Hepatocyte (in vitro differentiated cells): Measurements from ENCODE around the gene FAM83E. TPM values are rescaled to one million over a fixed set of nuclear protein-coding genes. Genes with fewer than 3 reads are reported as not detected.

Experiments used
- DNase-seq: peaks from one replicate; pipeline ENCODE4 v3.0.0-alpha.2; 2016; ENCODE audit warnings: low spot score
- H2AFZ ChIP-seq: fragments of 200-600 bp; sonication (generic); 2 replicates; pipeline ENCODE4 v1.6.0; 2016; ENCODE audit warnings: antibody characterized with exemption, mild to moderate bottlenecking
- H3K27ac ChIP-seq: fragments of 200-600 bp; sonication (generic); 2 replicates; pipeline ENCODE4 v1.5.1; 2016; ENCODE audit warnings: mild to moderate bottlenecking
- H3K27me3 ChIP-seq: fragments of 200-600 bp; sonication (generic); 2 replicates; pipeline ENCODE4 v1.6.1; 2016
- H3K36me3 ChIP-seq: fragments of 200-600 bp; sonication (generic); replicated peaks from 2 replicates; pipeline ENCODE4 v1.5.1; 2016; ENCODE audit warnings: low read depth; ENCODE audit not compliant: insufficient read depth
- H3K4me1 ChIP-seq: fragments of 200-600 bp; sonication (generic); 2 replicates; pipeline ENCODE4 v1.5.1; 2016; ENCODE audit warnings: mild to moderate bottlenecking, moderate library complexity; ENCODE audit not compliant: insufficient read depth
- H3K4me2 ChIP-seq: fragments of 200-600 bp; sonication (generic); 2 replicates; pipeline ENCODE4 v1.6.0; 2016
- H3K4me3 ChIP-seq: fragments of 200-600 bp; sonication (generic); 2 replicates; pipeline ENCODE4 v1.5.1; 2016; ENCODE audit warnings: mild to moderate bottlenecking
- H3K79me2 ChIP-seq: fragments of 200-600 bp; sonication (generic); 2 replicates; pipeline ENCODE4 v1.6.0; 2017; ENCODE audit warnings: mild to moderate bottlenecking
- H3K9me2 ChIP-seq: fragments of 200-600 bp; sonication (generic); replicated peaks from 2 replicates; pipeline ENCODE4 v1.6.0; 2017; ENCODE audit warnings: mild to moderate bottlenecking; ENCODE audit not compliant: insufficient read depth
- H3K9me3 ChIP-seq: fragments of 200-600 bp; sonication (generic); 2 replicates; pipeline ENCODE4 v1.5.1; 2016; ENCODE audit warnings: low read depth, mild to moderate bottlenecking
- H4K20me1 ChIP-seq: fragments of 200-600 bp; sonication (generic); 2 replicates; pipeline ENCODE4 v1.6.0; 2016; ENCODE audit warnings: mild to moderate bottlenecking; ENCODE audit not compliant: insufficient read depth, poor library complexity, severe bottlenecking
- CTCF ChIP-seq: fragments of 200-600 bp; sonication (generic); IDR thresholded peaks from 2 replicates; pipeline ENCODE4 v1.5.1; 2016; ENCODE audit warnings: antibody characterized with exemption, mild to moderate bottlenecking; ENCODE audit not compliant: poor library complexity
- EZH2 ChIP-seq: fragments of 200-600 bp; sonication (generic); IDR thresholded peaks from 2 replicates; pipeline ENCODE4 v1.6.1; 2016; ENCODE audit warnings: antibody characterized with exemption, mild to moderate bottlenecking, borderline replicate concordance
- EZH2phosphoT487 ChIP-seq: fragments of 200-600 bp; sonication (generic); IDR thresholded peaks from one replicate; pipeline ENCODE4 v1.6.1; 2018; ENCODE audit warnings: antibody characterized with exemption, mild to moderate bottlenecking, low read depth, moderate library complexity; ENCODE audit not compliant: unreplicated experiment, severe bottlenecking
- WGBS: methylation state at CpG from one replicate; pipeline ENCODE4 v1.1.6; 2016; ENCODE audit warnings: low lambda C conversion rate; ENCODE audit errors: missing lambda C conversion rate; 5-methylcytosine and 5-hydroxymethylcytosine counted together
- polyA plus RNA-seq: library from polyadenylated mRNA; unstranded; fragments of >200 nt; fragmentation: Nextera tagmentation; extraction: Ambion mirVana; gene quantifications from 2 replicates; pipeline ENCODE4 v1.2.1, GENCODE V29; 2016
- total RNA-seq: library from RNA; depleted of rRNA; stranded (reverse); fragments of >200 nt; gene quantifications from 2 replicates; pipeline ENCODE4 v1.2.3, GENCODE V29; 2014

The FAM83E gene
- total and polyA plus RNA-seq, 2 experiments from 2014 or later = 12.4 to 22.2 TPM

- Histone ChIP-seq H3K4me1 (peaks cover 40% of the 10 kb centered on the region), H3K9me2 (no peaks in the 10 kb centered on the region), H3K36me3 (no peaks in the 10 kb centered on the region), H3K27ac (peak overlapping the region; percentile 89), H3K4me2 (peak overlapping the region; percentile 33), H3K9me3 (no peaks in the 10 kb centered on the region), H3K4me3 (no peak overlapping the region), H2AFZ (no peak overlapping the region), H4K20me1 (no peaks in the 10 kb centered on the region), H3K79me2 (peaks cover 21% of the 10 kb centered on the region), H3K27me3 (no peaks in the 10 kb centered on the region)
- no peak for TF ChIP-seq EZH2
- no peak for TF ChIP-seq CTCF
- TF ChIP-seq EZH2phosphoT487 = no peak
- DNase-seq = peak; percentile 56
- 79% methylated on average over 6 of the region's 6 CpGs for WGBS
Observed at GRCh38 chr19:48627201-48627864, 12.5 kb upstream of the FAM83E start.

- 91% methylated on average over 30 of the region's 30 CpGs for WGBS
- no peaks in the 10 kb centered on the region for H3K27me3 ChIP-seq
- no peaks in the 10 kb centered on the region for H4K20me1 ChIP-seq
- H3K27ac ChIP-seq = no peak overlapping the region
- no peaks in the 10 kb centered on the region for H3K9me3 ChIP-seq
- H3K79me2 ChIP-seq = peaks cover 21% of the 10 kb centered on the region
- no peak overlapping the region for H3K4me3 ChIP-seq
- no peaks in the 10 kb centered on the region for H3K9me2 ChIP-seq
- DNase-seq = peak; percentile 21
- peak overlapping the region; percentile 82 for H3K4me2 ChIP-seq
- TF ChIP-seq CTCF (no peak), EZH2phosphoT487 (no peak), EZH2 (no peak)
- peaks cover 36% of the 10 kb centered on the region for H3K4me1 ChIP-seq
- no peaks in the 10 kb centered on the region for H3K36me3 ChIP-seq
- H2AFZ ChIP-seq = no peak overlapping the region
Observed at GRCh38 chr19:48625891-48626327, 11.0 kb upstream of the FAM83E start.

GRCh38 chr19:48624791-48625723 is 10.2 kb upstream of the FAM83E start:
- no peak for TF ChIP-seq CTCF
- no peak for TF ChIP-seq EZH2
- TF ChIP-seq EZH2phosphoT487 = no peak
- peaks cover 28% of the 10 kb centered on the region for H3K4me1 ChIP-seq
- no peaks in the 10 kb centered on the region for H4K20me1 ChIP-seq
- H3K4me3 ChIP-seq = peak overlapping the region; percentile 65
- peak overlapping the region; percentile 90 for H3K27ac ChIP-seq
- no peaks in the 10 kb centered on the region for H3K9me2 ChIP-seq
- DNase-seq = peak; percentile 73
- peaks cover 23% of the 10 kb centered on the region for H3K79me2 ChIP-seq
- H3K36me3 ChIP-seq = no peaks in the 10 kb centered on the region
- WGBS = 45% methylated on average over 20 of the region's 24 CpGs
- no peaks in the 10 kb centered on the region for H3K27me3 ChIP-seq
- H2AFZ ChIP-seq = no peak overlapping the region
- no peaks in the 10 kb centered on the region for H3K9me3 ChIP-seq
- H3K4me2 ChIP-seq = peak overlapping the region; percentile 82
